CD4-positive, alpha-beta T cell treated with Interleukin-4 for 1 hour (primary cell): ENCODE data around the gene CEP55.

Experiments
- DNase-seq, 2 donors: peaks; one replicate each; pipeline ENCODE4 v3.0.0-alpha.2; 2020 to 2022

The CEP55 gene

DNA sequence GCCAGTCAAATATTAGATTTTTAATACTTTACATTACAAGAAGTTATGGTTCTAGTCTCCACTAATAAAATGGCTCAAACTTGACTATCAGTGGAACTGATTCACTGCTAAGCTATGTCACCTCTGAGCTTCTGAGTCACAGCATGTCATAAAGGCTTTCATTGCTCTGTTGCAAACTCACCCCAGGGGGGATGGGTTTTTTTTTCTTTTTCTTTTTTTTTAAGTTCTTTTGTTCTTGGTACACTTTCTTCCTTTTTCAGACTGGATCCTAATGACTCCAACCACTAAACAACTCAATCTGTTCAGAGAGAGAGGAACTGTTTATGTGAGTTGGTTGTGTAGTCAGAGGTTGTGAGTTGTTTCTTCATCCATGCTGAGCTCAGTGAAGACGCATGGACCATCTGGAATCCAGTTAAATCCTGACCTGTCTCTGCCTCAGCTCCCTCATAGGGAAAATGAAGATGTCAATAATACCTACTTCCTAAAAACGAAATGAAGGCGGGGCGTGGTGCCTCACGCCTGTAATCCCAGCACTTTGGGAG lies 25.2 kb upstream of the CEP55 start:
- DNase-seq: no peak

DNA sequence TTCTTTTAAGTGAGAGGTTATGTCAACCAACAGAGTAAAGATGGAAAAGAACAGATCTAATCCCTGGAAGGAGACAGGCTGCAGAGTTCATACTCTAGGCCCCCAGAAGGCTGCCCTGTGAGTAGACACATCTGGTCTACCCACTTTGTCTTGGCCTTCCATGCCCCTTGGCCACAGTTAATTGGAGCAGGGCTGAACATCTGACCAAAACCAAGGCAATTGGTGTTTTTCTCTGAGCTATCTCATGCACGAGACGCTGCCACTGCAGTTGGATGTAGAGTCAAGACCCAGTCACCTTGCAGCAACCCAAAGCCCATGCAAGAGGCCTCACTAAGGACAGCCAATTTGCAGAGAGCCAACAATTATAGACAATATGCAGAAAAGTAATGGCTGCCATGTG lies 23.3 kb upstream of the CEP55 start:
- DNase-seq: no peak

DNA sequence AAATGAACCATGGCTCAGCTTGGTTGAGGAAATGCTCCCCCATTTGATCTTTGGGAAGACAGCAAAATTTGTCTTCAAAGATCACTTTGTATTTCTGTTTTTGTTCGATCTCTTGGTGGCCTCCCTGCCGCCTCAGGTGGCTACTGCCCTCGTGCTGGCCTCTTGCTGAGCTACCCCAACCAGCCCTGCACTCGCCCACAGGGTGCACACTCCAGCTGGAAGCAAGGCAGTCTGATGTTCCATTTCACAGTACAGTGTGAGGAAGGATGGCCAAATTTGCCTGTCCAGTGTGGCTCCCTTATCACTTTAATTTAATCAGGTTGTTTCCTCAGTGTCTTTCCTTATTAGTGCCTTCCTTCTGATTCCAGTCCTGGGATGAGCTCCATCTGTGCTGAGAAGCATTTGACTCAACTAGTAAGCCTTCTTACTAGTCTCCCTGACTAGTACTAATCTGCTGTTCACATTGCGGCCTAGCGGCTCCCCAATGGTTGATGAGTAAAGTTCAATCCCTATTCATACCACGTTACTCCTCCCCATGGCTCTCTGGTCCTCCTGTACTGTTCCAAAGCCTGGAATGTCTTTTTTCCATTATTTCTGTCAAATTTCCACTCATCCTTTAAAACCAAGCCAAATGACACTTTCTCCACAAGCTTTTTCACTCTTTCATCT lies 22.5 kb upstream of the CEP55 start:
- no peak for DNase-seq

DNA sequence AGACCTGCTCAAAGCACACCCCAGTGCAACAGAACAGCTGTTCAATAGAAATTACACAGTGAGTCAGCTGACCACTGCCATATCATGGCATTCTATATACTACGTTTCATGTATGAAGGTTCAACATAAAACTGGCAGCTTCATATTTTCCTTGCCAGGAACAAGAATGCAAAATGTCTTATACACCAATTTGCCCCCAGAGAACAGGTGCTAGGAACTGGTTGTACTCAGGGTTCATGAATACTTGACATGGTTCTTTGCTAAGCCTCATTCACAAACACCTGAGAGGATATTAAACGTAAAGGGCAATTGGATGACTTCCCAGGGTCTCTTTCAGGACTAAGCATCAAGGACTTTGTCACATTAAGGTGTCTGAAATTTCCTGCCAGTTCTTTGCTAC lies 21.2 kb upstream of the CEP55 start:
- no peak for DNase-seq

DNA sequence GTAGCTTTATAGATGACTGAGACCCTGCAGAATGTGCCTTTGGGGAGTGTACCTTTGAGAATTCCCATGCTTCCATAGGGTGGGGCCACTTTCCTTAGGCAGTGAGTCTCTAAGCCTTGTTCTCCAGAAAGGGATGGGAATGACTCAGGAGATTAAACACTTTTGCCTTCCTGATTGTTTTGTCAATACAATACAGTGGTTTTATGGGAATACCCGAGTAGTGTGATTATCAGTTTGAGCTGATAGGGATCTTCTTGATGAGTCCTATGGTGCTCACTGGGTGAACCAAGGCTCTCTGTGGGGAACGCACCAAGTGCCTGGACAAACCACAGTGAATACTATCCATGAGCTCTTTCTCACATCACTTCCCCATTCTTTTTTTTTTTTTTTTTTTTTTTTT lies 20.5 kb upstream of the CEP55 start:
- no peak for DNase-seq

DNA sequence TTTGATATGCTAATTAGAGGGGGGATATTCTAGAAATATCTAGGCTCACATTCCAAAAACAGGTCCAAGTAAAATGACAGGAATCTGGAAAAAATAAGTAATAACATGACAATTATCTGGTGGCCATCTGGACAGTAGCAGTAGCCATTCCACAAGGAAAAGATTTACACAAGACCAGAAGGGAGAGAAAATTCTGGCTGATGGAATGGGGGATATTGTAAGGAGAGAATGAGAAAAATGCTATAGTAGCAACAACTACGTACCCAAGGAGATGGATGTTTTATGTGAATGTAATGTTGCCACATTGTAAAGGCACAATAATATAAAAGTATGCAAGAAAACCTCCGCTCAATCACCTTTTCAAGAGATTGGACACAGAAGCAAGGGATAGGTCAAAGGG lies 19.7 kb upstream of the CEP55 start:
- DNase-seq: no peak

DNA sequence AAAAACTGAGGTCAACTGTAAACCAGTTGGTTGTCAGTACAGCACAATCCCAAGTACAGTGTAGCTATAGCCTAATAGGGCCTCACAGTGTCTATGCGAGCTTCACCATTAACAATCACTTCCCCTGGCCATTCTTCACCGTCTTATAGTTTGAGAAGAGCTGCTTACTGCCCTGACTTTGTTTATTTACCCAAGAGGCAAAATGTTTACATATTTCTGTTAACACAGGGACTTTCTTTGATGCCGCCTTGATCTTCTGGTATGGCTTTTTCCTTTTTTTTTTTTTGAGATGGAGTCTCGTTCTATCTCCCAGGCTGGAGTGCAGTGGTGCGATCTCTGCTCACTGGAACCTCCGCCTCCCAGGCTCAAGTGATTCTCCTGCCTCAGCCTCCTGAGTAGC lies 17.5 kb upstream of the CEP55 start:
- no peak for DNase-seq

DNA sequence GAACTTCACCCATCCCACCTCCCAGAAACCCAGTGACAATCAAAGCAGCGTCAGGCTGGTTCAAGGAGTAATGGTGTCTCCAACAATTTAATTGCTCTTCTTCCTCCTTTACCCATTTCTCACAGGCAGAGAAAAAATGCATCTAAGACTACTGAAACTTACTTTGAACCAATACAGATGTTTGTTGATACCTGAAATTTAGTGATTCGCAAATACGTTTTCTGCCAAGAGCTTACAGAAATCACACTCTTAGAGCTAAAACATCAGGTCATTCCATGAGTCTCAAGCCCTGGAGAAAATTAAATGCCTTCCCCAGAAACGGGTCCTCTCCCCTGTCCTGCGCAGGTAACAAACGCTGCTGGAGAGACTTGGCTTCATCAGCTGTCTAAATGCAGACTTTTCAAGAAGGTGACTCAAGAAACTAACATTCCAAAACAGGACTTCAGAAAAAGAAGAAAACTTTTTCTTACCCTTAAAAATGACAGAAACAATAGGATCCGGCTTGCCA lies 14.7 kb upstream of the CEP55 start:
- DNase-seq: no peak

DNA sequence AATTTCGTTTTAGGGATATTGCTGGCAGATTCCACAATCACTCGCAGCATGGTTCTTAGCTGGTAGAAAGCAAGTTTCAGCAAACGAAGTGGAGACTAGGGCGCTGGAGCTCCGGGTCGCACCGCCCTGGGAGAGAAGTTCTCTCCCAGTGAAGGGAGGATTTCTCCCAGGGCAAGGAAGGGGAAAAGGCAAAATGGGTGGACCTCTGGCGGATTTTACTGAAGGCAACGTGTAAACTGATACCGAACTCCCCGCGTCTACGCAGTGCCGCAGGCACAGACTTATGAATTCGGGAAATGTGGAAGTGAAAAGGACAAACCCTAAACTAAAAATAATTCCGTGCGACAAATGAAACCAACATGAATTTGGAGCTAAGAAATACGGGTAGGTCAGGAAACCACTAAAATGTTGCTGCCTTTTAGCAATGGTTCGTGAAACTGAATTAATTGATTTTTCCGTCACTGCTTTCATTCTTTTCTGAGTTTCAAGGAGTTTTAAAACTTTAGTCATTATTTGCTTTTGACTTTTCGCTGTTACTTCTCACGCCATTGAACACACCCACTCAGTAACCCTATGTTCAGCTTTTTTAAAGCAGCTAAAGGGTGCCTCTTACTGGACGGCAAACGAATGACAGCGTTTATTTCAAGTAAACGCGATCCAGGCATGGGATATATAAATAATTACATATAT lies 14.1 kb upstream of the CEP55 start, which contains the start of gene MYOF:
Gene MYOF (minus strand): TSS at position 190 of the 690 bp plus-strand sequence. CDS start 140 bp downstream, at position 50.
- peak; percentile 66 to 76 for DNase-seq

DNA sequence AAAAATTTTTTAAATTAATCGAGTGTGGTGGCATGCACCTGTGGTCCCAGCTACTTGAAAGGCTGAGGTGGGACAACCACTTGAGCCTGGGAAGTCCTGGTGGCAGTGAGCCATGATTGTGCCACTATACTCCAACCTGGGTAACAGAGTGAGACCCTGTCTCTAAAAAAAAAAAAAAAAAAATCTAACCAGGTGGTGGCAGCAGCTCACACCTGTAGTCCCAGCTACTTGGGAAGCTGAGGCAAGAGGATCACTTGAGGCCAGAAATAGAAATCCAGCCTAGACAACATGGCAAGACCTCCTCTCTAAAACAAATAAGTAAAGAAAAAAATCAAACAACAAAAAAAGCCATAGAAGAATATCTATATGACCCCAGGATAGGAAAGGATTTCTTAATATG lies 10.7 kb upstream of the CEP55 start:
- DNase-seq: no peak

DNA sequence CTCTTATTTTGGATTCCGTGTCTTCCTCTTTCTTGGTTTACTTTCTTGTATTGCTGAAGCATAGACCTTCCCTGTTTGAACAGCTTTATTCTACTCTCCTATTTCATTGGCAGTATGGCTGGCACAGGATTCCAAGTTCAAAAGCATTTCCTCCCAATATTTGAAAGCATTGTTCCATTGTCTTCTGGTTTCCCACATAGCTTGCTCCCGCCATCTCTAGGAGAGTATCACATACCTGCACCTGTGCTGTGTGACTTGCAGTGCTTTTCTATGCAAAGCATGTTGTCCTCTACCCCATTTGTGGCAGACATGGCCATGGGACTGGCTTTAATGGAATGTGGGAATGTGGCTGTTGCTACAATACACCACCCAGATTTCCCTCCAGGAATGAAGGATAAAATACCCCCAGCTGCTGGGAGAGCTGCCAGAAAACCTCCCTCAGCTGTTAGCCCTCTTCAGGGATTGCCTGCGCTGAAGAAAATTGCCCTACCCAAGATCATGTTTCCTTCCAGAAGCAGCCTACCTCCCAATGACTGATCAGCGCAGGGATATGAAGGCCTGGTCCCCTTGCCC lies 7.4 kb upstream of the CEP55 start:
- no peak for DNase-seq

DNA sequence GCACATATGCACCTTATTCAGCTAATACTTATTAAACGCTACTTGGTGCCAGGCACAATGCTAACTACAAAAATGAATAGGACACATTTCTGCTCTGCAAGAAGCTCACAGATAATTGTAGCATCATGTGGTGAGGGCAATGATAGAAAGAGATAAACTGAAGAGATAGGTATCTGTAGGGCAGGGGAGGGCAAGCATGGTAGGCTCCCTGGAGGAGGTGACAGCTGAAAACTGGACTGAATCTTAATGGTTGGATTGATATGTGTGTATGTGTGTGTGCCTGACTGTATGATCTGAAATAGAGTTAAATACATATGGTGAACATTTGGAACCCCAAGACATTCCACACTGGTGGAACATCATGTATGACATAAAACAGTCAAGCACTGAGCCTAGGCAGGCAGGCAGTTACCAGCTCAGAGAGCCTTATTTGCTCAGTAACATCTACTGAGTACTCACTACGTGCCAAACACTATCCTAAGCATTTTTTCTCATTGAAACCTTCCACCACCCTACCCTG lies 4.8 kb upstream of the CEP55 start:
- DNase-seq: no peak

DNA sequence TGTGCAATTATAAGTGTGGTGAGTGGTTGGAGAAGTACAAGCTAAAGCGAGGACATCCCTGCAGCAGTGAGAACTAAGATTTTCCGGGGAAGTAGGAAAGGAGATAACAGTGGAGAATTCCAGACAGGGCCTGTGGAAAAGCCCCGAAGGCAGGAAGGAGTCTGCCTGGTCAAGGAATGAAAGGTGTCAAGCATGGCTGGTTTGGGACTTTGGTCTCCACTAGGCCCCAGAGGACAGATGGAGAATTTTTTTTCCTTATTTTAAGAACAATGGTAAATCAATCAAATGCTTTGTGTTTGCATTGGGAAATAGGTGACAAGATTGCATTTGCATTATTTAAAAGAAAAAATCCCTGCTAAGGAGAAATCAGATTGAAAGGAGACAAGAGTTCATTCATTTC lies 3.2 kb upstream of the CEP55 start:
- DNase-seq: no peak

DNA sequence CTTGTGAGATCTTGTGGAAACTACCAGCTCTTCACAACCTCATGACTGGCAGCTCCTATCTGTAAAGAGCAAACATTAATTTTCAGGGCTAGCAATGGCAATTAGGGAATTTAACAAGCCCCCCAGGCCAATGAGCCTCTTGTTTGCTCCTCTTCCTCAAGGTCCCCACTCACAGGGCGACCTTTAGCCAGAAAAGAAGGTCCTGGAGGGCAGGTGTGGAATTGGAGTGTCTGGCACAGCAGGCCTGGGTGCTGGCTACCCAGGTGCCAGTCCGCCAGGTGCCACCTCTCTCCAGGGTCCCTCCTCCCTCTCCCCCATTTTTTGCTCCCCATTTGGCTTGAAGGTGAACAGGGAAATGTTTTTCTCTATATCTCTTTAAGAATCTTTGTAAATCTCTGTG lies 1.9 kb upstream of the CEP55 start:
- DNase-seq: no peak

DNA sequence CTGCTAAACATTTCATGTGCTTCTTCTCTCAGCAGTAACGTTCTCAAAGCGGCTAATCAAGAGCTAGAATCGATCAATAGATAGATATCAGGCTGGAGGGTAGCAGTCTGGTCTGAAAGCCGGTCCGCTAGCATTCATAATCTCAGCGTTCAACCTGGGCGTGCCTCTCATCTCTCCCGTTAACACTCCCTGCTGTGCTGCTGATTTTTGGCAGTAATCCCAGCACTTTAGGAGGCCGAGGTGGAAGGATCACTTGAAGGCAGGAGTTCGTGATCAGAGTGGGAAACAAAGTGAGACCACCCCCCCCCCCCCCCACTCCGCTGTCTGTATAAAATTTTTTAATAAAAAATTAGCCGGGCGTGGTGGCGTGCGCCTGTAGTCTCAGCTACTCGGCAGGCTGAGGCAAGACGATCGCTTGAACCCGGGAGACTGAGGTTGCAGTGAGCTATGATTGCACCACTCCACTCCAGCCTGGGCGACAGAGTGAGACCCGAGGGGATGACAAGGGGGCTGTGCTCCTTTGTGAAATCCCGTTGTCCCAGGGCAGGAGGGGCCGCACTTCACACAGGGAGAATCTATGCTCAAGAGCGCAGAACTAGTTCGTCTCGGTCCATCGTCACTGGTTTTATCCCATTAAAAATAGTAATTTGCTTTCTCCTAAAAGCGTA lies 624 bp upstream of the CEP55 start:
- no peak for DNase-seq

DNA sequence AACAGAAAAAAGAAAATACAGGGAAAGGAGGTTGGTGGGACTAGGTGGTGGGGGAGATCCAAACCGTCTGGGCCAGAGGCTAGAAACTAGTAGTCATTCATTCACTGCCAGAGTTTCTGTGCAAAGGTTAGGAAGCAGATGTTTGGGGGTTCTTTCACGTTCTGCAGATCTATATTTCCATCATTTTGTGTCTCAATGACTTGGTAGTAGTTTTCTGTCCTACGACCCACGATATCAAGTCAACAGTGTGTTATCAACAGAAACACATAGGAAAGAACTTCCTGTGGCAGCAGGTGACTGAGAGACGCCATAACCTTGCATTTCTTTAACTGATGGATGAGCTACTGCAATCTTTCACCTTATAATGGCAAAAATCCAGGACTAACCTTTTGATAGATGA lies 1.8 kb downstream of the CEP55 start:
- DNase-seq: no peak

DNA sequence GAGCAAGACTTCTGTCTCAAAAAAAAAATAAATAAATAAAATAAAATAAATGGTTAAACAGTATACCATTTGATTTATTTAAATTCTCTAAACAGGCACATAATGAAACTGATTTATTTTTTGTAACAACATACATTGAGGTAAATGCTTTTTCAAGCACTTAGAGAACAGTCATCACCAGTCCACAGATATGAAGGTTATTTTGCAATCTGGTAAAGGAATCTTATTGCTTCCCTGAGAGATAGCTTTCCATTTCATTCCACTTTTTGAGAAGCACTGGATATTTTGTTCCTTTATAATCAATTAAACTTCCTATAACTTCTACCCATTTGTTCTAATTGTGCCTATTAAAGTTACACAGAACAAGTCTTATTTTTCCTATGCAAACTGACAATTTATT lies 5.2 kb downstream of the CEP55 start:
- no peak for DNase-seq

DNA sequence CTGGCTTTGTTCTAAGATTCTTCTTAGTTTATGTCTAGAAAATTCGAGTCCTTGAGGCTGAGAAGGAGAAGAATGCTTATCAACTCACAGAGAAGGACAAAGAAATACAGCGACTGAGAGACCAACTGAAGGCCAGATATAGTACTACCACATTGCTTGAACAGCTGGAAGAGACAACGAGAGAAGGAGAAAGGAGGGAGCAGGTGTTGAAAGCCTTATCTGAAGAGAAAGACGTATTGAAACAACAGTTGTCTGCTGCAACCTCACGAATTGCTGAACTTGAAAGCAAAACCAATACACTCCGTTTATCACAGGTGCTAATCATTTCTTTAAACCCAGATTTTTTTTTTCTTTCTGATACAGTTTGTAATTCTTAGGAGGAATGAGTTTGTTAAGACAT lies 6.7 kb downstream of the CEP55 start:
- DNase-seq: peak in 1 of 2 donors; percentile 15

DNA sequence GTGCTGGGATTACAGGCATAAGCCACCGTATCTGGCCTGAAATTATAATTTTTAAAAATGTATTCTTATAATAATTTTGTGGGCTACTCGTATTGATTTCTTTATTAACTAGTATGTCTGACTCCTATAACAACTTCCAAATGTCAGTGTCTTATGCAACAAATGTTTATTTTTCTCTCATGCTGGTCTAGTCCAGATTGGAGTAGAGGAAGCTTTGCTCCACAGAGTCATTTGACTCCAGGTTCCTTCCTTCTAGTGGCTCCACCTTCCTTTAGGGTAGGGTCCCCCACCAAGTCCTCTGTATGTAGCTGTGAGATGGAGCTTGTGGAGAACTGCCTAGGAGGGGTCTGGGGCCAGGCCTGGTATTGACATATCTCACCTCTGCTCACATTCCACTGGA lies 8.7 kb downstream of the CEP55 start:
- no peak for DNase-seq

DNA sequence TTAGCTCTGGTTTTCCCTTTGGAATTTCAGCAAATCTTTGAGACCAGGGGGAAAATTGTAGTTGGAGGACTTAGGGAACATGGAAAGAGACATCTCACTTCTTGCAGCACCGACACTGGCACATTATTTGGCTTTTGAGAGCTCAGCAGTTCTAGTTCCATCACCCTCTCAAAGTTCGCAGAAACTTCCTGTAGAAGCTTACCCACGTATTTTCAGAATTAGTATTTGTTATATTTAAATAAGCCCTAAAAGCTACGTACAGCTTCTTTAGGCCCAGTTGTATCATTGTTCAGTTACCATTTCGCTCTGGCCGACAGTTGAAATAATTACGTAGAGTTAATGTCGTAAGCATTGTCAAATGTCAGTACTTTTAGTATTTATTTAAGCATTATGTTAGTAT lies 13.4 kb downstream of the CEP55 start:
- no peak for DNase-seq

DNA sequence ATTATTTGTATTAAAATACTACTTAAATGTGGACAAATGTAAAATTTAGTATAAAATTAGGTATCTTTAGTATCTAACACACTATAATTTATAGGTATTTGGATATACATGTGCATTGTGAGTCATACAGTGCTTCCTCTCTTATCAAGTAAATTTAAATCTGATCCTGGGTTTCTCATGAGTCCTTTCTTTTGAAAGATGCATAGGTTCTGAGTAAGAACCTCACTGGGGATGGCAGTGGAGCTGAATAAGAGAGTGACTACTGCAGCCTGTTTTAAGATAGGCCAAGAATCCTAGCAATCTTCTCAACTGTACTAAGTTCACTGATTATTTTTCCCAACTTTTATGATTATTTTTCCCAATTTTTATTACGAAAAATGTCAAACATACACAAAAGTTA lies 16.2 kb downstream of the CEP55 start:
- DNase-seq: no peak

DNA sequence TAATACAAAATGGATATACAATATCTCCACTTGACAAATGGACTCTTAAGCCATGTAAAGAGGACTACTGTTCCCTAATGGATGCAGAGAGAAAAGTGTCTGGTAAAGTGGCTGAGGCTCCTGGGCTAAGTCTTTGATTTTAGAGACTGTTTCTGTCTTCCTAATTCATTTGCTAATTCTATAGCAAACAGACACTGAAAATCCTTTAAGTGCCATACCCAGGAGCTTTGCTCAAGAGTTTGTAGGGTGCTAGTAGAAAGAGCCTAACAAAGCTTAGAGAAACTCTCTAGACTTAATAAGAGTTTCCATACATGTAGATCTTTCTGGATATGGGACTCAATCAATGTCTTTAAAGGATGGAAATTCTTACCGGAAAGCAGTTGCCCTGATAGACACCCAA lies 16.7 kb downstream of the CEP55 start:
- DNase-seq: no peak

DNA sequence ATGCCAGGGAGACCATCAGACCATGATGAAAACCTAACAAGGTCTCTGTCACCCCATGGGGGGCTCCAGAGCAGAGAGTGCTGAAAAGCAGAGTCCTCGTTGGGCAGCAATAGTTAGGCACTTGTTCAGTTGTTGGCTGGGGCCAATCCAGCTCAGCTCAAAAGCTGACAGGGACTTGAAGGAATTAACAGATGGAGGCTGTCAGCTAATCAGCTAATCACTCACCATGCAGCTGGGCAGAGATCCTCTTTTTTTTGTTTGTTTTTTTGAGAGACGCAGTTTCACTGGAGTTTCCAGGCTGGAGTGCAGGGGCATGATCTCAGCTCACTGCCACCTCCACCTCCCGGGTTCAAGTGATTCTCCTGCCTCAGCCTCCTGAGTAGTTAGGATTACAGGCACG lies 18.1 kb downstream of the CEP55 start:
- DNase-seq: no peak
